DMS153 treated with DMSO at 0.1 percent for 48 hours (cell line): ENCODE results near the gene TNFRSF12A.

Source experiments
- DNase-seq: peaks from one replicate; lab custom pipeline; 2025; ENCODE audit not compliant: unreplicated experiment; lab: John Stamatoyannopoulos, UW

The TNFRSF12A gene

DNA sequence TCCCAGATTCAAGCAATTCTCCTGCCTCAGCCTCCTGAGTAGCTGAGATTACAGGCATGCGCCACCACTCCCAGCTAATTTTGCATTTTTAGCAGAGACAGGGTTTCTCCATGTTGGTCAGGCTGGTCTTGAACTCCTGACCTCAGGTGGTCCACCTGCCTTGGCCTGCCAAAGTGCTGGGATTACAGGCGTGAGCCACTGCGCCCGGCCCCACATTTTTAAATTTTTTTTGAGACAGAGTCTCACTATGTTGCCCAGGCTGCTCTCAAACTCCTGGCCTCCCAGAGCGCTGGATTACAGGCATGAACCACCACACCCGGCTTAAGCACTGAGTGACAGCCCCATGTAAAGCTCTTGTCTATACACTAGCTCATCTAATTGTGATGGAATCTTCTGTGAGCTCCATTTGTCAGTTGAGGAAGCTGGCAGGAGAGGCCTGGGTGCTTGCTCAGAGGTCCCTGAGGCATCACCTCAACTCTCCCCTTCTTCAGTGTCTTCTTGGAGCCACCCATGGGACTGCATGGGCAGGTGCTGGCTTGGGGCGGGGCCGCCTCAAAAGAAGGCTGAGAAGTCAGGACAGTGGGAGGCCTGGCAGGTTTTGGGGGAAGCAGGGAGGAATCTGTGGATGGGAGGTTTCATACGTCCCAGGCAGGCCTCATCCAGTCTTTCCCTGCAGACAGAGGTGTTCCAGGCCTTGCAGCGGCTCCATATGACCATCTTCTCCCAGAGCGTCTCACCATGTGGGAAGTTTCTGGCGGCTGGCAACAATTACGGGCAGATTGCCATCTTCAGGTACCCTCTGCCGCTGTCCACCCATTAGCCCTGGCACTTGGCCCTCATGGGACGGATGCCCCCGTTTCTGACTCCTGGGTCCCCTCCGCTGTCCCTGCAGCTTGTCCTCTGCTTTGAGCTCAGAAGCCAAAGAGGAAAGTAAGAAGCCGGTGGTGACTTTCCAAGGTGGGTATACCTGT, 5.1 kb downstream of the TNFRSF12A start:
- no peak for DNase-seq

DNA sequence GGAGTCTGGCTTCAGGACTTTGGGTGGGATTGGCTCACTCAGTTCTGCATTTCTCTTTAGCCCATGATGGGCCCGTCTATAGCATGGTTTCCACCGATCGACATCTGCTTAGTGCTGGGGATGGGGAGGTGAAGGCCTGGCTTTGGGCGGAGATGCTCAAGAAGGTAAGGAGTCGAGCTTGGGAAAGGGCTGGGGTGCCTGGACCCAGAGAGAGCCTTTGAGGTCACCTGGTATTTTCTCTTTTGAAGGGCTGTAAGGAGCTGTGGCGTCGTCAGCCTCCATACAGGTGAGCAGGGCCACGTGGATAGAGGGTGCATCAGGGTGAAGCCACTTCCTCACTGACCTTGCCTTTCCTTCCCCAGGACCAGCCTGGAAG, 5.8 kb downstream of the TNFRSF12A start:
- no peak for DNase-seq

DNA sequence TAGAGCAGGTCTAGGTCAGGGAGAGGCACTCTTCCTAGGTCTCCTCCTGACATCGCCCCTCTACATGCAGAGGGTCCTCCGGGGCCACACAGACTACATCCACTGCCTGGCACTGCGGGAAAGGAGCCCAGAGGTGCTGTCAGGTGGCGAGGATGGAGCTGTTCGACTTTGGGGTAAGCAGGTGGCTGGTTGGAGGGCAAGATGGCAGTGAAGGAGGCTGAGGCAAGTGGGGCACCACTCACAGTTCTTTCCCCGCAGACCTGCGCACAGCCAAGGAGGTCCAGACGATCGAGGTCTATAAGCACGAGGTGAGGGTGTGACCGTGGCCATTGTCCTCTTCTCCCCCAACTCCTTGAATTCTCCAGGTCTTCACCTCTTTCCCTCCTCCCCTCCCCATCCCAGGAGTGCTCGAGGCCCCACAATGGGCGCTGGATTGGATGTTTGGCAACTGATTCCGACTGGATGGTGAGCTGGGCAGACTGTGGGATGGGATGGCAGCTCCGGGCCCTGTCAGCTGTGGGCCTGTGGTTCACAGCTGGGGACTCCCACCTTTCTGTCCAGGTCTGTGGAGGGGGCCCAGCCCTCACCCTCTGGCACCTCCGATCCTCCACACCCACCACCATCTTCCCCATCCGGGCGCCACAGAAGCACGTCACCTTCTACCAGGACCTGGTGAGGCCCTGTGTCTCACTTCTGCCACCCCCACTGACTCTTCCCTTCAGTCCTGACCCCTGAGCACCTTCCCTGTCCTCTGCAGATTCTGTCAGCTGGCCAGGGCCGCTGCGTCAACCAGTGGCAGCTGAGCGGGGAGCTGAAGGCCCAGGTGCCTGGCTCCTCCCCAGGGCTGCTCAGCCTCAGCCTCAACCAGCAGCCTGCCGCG, 6.7 kb downstream of the TNFRSF12A start:
- no peak for DNase-seq

DNA sequence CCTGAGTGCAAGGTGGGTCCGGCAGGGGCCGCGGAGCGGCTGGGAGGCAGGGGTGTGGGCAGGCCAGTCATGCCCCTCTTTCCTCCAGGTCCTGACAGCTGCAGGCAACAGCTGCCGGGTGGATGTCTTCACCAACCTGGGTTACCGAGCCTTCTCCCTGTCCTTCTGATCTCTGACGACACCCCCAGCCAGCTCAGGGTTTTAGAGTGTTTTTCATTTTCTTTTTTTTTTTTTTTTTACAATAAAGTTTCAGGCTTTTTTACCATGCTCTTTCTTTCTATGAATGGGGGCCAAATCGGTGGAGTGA, 7.3 kb downstream of the TNFRSF12A start:
- no peak for DNase-seq

DNA sequence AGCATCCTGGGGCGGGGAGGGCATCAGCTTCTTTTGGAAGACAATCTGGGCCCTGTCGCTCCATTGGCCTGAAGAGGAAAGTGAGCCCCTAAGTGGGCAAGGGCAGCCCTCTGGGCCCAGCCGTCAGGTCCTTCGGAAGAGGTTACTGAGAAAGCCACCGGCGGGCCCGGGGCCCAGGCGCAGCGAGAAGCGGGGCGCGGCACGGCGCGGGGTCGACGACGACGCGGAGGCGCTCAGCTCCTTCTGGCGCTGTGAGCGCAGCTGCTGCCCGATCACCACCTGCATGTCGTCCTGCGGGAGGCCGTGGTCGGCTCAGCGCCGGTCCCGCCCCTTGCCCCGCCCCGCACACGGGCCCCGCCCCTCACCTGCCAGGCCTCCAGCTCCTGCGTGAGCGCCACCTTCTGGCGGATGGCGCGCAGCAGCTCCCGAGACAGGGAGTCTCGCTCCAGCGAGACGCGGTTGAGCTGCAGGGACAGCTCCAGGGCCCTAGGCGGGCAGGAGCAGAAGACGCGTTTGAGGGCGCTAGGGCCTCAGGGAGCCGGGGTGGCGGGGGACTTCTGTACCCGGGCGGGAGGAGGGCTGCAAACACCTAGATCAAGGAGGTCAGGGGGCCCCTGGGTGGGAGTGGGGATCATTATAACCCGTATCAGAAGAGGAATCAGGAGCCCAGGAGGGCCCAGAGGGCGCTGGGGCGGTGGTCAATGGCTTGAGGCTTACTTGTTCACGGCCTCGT, 8.0 kb downstream of the TNFRSF12A start:
- DNase-seq = peak; percentile 70

DNA sequence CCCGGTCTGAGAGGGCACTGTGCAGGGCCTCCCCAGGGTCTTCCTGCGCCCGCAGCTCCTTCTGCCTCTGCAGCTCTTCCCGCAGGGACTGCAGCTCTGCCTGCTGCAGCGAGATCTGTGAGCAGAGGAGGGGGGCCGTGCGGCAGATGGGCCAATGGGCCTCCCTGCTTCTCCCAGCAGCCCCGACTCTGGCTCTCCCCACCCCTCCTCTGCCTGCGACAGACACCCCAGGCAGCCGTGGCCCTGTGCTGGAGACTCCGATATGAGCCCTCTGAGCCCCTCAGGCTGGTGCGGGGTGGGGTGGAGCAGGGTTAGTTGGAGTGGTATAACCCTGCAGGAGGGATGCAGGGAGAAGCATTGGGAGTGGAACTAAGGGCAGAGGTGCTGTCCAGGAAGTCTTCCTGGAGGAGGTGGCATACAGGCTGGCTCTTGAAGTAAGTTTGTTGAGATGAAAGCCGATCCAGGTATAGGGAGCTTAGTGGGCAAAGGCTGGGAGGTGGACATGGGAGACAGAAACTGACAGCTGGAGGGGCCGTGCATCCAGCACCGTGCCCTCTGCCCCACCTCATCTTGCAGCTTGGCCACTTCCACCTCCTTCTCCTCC, 8.7 kb downstream of the TNFRSF12A start:
- DNase-seq = no peak

DNA sequence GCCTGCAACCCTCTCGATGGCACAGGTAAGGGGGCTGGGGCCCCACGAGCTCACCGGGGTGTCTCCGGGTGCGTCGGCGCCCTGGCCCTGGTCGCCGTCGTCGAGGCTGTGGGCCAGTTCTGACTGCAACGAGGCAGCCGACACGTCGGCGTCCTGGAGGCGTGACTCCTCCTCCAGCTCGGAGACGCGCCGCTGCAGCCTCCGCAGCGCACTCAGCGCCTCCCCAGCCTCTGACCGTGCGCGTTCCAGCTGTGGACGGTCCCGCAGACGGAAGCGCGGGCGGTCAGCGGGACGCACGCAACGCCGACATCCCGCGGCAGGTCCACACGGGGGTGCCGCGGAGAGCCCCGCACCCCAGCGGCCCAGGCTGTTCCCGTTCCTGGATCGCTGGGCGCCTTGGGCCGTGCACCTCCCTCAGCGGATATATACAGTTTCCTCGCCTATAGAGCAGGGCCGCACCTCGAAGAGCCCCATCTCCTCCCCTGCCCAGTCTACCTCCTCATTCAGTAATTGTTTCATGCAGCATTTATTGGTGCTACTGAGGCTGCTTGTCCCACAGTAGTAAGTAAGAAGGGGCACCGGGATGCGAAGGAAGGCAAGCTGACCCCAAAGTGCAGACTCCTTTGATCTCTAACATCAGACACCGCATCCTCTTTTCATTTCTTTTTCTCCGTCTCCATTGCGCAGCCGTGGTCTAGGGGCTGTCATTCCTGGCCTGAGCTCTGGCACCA, 9.5 kb downstream of the TNFRSF12A start:
- no peak for DNase-seq

DNA sequence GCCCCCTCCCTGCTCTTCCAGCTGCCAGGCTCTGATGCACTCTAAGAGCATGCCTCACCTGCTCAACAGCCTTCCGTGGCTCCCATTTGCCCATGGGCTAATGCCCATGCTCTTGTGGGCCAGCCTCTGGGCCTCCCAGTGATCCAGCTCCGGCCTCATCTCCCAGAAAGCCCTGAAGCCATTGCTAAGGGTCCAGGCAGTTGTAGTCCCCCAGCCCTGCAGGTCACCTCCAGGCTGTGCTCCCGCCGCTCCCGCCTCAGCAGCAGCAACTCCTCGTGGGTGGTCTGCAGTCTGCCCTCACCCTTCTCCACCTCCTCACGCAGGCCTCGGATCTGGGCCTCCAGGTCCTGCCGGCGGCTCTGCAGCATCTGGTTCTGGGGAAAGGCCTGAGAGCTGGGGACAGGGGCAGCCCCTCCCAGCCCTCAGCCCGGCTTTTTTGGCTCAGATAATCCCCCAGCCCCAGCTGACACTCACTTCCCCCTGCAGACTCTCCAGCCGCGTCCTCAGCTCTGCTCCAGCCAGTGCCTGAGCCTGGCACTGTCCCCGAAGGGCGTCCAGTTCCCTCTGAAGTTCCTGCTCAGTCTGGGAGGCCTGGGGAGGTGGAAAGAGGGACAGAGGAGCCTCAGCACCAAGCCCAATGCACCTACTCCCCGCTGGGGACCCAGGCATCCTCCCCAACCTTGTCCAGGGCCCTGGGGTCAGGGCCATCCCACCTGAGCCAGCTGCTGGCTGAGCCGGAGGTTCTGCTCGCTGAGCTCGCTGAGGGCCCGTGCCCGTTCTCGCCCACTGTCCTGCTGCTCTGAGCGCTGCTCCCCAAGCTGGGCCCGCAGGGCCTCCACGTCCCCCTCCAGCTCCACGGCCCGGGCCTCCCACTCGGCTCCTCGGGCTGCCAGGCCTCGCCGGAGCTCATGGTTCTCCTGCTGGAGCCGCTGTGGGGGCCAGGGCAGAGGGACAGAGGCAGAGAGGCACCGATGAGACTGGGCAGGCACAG, 10.3 kb downstream of the TNFRSF12A start:
- no peak for DNase-seq

DNA sequence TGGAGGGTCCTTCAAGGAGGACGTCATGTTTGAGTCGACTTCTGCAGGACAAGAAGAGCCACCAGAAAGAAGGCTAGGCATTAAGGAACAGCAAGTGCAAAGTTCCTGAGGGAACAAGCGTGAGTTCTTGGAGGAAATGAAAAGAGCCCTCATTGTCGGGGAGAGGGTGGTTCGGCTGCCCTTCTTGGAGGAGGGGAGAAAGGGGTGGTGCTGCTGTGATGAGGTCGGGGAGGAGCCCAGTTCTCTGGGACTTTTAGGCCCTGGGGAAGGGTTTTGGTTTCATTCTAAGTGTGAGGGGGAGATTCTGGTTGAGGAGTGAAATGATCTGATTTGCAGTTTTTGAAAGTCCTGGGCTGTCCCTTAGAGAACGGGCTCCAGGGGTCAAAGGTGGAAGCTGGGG, 12.5 kb downstream of the TNFRSF12A start:
- no peak for DNase-seq

DNA sequence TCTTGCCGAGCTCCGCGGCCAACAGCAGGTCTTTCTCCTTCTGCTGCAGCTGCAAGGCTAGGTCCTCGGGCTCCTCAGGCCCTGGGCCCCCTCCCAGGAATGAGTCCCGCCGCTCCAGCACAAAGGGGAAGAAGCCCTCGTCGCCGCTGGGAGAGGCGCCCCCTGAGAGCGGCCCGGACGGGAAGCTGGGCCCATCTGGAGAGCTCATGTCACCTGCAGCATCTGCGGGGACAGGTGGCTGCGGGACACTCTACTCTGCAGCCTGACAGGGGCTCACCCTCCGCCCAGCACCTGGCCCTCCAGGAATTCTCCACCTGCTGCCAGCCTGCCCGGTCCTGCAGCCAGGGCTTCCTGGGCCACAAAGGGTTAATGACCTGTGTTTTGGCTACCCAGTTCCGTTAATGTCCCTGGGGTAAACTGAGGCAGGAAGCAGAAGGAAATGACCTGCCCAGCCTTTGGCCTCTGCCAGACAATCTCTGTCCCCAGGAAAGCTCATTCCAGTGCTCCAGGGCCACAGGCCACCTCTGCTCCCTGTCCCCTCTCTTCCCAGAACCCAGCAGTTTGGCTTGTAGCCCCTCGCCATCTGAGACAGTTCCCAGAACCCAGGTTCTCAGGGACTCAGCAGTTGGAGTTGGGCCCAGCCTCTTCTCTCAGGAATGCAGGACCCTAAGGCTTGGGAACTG, 15.3 kb downstream of the TNFRSF12A start:
- no peak for DNase-seq

DNA sequence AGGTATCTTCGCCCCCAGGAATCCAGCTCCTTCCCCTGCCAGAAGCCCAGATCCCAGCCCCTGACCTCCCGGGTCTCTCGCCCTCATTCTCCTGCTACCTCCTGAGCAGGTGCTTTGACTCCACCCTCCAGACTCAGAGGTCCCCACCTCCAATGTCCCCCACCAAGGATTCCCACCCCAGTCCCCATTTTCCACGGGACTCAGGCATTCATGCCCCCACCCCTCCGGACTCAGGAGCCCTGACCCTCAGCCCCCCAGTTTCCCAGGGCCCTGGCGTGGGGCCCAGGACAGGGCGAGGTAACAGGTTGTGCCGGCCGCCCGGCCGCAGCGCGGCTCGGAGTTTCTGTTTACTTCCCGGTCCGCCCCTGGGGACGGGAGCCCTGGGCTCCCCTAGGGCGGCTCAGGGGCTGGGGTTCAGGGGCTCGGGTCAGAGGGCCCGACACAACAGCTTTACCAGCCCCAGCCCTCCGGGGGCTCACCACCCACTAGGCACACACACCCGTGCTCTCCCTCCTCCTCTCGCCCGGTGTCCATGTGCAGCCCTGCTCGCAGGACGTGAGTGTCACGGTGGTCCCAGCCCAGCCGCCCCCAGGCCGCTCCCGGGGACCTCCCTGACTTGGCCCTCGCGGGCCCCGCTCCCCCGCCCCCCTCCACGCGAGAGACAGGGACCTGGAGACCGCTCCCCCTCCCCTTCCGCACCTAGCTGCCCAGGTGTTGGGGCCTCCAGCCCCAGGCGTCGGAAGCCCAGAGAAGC, 16.0 kb downstream of the TNFRSF12A start:
- DNase-seq = no peak

DNA sequence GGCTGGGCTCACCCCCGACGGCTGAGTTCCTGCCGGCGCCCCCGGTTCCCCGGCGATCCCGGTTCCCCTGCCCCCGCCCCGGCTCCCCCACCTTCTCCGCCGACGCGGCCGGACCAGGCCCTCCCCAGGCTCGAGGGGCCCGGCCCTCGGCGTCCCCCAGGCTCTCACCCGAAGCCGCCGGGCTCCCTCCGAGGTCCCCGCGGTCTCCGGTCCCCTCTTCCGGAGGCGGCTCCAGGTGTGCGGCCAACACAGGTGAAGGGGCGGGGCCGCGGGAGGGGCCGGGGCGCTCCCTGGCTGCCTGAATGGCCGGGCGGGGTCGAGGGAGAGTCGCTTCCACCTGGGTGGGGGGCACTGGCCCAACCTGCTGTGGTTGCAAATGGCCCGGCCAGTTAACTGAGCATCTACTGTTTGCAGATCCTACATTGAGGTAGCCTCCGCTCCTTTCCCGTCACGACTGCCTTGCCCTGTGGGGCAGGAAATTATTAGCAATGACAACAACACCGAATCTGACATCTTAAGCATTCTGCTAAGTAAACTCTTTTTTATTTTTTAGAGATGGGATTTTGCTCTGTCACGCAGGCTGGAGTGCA, 16.7 kb downstream of the TNFRSF12A start, which contains the start of gene BICDL2:
TSS of gene BICDL2 (minus strand) at position 219 of the 590 bp plus-strand sequence. CDS start 1,448 bp downstream, outside the sequence.
- DNase-seq = no peak

DNA sequence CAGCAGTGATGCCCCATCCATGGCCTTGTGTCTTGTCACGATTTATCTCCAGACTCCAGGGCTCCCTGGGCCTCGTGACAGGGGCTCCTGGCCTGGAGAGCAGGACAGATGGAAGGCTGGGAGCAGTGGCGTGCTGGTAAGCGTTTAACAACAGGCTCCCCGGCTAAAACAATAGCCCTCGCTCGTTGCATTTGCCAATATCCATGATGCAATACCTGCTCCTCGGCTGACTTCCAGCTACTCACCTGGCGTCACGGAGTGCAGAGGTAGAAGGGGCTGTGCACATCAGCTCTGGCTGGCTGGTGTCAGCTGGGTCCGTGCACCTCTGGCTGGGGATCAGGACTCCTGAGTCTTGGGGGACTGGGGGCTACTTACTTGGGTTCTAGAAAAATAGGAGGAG, 18.1 kb downstream of the TNFRSF12A start:
- DNase-seq = peak; percentile 24

DNA sequence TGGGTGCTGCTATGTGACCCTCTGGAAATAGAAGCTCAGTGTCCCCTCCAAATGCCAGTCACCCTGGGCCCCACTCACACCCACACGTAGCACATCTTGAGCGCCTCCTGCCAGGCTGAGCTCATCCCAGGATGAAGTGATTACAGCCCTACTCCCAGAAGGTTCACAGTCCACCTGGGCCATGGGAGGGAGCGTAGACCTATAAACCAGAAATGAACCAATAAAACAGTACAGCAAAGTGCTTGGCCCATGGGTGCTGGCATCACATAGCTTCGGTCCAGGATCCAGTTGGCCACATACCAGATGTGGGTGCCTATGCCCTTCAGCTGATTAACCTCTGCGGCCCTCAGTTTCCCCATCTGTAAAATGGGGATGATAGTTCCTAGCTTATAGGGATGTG, 18.7 kb downstream of the TNFRSF12A start:
- no peak for DNase-seq

DNA sequence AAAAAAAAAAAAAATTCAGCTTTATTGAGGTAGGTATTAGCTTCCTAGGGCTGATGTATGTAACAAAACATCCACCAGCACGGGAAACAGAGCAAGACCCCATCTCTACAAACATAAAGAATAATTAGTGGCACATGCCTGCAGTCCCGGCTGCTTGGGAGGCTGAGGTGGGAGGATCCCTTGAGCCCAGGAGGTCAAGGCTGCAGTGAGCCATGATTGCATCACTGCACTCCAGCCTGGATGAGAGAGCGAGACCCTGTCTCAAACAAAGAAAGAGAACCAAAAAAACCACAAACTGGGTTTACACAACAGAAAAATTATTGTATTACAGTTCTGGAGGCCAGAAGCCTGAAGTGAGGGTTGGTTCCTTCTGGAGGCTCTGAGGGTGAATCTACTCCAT, 22.2 kb downstream of the TNFRSF12A start:
- DNase-seq = no peak

DNA sequence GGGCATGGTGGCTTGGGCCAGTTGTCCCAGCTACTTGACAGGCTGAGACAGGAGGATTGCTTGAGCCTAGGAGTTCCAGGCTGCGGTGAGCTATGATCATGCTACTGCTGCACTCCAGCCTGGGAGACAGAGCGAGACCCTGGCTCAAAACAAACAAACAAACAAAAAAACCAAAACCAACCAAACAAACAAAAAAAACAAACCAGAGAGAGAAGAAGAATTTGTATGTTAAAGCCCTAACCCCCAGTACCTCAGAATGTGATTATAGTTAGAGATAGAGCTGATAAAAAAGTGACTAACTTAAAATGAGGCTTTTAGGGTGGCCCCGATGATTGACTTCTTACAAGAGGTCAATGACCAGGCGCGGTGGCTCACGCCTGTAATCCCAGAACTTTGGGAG, 24.5 kb downstream of the TNFRSF12A start:
- DNase-seq = no peak
